Cardiac muscle cell (in vitro differentiated cells and primary cell): Measurements from ENCODE around the gene CNIH4. TPM values are rescaled to one million over a fixed set of nuclear protein-coding genes. Genes with fewer than 3 reads are reported as not detected.
"Not testable (repeated sequence)": the region's sequence is repeated elsewhere in the genome, so short reads cannot be mapped to it uniquely, and the experiment has no call there.

Experiments used
- DNase-seq, 2 donors: peaks; one replicate each; pipeline versions ENCODE4 v3.0.0 to v3.0.0-alpha.2; 2010 to 2017; ENCODE audit warnings: low read depth in 1 of 2, low spot score in 1 of 2
- H3K27ac ChIP-seq: fragments of 200-600 bp; sonication (generic); 2 replicates; pipeline ENCODE4 v1.5.1; 2016
- H3K27me3 ChIP-seq: fragments of 200-600 bp; sonication (generic); 2 replicates; pipeline ENCODE4 v1.6.0; 2016; ENCODE audit warnings: control low read depth
- H3K36me3 ChIP-seq: fragments of 200-600 bp; sonication (generic); 2 replicates; pipeline ENCODE4 v1.5.1; 2016; ENCODE audit warnings: control low read depth
- H3K4me1 ChIP-seq: fragments of 200-600 bp; sonication (generic); 2 replicates; pipeline ENCODE4 v1.8.1; 2017; ENCODE audit warnings: low read depth, mild to moderate bottlenecking, mixed run types
- H3K4me3 ChIP-seq: fragments of 200-600 bp; sonication (generic); 2 replicates; pipeline ENCODE4 v1.5.1; 2016; ENCODE audit warnings: mild to moderate bottlenecking
- H3K9me3 ChIP-seq: fragments of 200-600 bp; sonication (generic); 2 replicates; pipeline ENCODE4 v1.5.1; 2017; ENCODE audit warnings: low read depth, mild to moderate bottlenecking, control low read depth
- polyA plus RNA-seq: library from polyadenylated mRNA; unstranded; fragments of >200 nt; fragmentation: Nextera tagmentation; extraction: Ambion mirVana; gene quantifications from 2 replicates; pipeline ENCODE4 v1.2.1, GENCODE V29; 2016
- total RNA-seq: library from RNA; depleted of rRNA; stranded (reverse); fragments of >200 nt; gene quantifications from 2 replicates; pipeline ENCODE4 v1.2.3, GENCODE V29; 2016
- TF ChIP-seq, protein P1 (sequence below): IDR thresholded peaks from 2 replicates; pipeline ENCODE4 v1.5.1; 2012; ENCODE audit warnings: low read depth, mild to moderate bottlenecking, low read length

CNIH4 gene
- total RNA-seq, result 15.0 and 24.3 TPM in 2 replicates
- polyA plus RNA-seq, result 69.5 and 80.0 TPM in 2 replicates

DNA sequence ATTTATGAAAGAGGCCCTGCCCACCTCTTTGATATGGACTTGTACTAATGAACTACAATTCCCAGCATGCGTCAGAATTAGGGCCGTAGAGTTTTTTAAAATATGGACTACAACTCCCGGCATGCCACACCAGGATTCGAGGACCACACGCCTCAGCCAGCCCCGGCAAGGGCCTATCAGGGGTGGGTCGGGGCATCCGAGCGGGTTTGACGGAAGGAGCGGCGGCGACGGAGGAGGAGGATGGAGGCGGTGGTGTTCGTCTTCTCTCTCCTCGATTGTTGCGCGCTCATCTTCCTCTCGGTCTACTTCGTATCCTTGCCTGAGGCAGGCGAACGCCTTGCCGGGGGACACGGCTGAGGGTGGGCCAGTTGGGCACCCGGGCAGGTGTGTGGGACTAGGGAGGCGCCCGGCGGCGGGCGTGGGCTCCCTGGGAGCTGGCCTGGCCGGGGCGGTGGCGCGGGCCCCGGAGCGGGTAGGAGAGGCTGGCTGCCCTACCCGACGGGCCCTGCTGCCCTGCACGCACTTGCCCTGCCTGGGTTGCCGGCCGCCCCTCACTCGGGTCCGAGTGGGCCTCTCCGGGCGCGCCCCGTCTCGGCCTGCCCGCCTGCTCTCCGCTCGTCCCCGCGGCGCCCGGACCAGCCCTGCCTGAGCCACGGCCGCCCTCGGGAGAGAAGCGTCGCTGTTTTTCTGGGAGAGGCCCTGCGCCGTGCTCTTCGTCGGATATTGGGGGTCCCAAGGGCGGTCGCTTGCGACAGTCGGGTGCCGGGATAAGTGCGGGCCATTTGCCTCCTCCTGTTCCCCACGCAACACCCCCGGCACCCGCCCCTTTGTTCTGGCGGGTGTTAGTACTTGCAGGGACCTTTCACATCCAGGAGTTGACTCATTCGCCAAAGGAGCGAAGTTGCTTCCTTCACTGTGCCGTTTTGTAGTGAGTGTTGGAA lies at the start of gene CNIH4:
Gene CNIH4, plus strand, starts transcription at position 195 of the 941 bp plus-strand sequence. Its CDS starts 46 bp downstream, at position 241.
- TF ChIP-seq, protein P1, sequence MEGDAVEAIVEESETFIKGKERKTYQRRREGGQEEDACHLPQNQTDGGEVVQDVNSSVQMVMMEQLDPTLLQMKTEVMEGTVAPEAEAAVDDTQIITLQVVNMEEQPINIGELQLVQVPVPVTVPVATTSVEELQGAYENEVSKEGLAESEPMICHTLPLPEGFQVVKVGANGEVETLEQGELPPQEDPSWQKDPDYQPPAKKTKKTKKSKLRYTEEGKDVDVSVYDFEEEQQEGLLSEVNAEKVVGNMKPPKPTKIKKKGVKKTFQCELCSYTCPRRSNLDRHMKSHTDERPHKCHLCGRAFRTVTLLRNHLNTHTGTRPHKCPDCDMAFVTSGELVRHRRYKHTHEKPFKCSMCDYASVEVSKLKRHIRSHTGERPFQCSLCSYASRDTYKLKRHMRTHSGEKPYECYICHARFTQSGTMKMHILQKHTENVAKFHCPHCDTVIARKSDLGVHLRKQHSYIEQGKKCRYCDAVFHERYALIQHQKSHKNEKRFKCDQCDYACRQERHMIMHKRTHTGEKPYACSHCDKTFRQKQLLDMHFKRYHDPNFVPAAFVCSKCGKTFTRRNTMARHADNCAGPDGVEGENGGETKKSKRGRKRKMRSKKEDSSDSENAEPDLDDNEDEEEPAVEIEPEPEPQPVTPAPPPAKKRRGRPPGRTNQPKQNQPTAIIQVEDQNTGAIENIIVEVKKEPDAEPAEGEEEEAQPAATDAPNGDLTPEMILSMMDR, result no peak
- Histone ChIP-seq H3K27me3 (no peaks in the 10 kb centered on the region), H3K4me3 (peak within 1 kb of the TSS; percentile 86), H3K9me3 (no peaks in the 10 kb centered on the region), H3K4me1 (peaks cover 15% of the 10 kb centered on the region), H3K27ac (peak within 1 kb of the TSS; percentile 49), H3K36me3 (no peaks in the 10 kb centered on the region)
- DNase-seq, result peak; percentile 95 to 96

DNA sequence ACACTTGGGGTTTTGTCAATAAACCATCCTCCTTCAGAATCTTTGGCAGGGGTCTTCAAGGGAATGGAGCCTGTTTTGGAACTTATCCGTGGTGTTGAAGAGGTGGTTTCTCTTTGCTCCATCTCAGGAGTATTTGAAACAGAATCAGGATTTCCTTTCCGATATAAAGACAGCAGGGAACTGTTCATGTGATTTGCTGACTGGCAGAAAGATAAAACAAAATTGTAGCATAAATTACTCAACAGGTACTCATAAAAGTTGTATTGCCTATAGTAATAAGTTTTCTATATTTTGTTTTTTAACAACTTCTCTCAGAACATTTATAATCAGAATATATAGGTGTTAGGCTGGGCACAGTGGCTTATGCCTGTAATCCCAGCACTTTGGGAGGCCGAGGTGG lies 48.6 kb upstream of the CNIH4 start:
- Histone ChIP-seq H3K27ac (no peak overlapping the region), H3K36me3 (peaks cover 37% of the 10 kb centered on the region), H3K9me3 (no peaks in the 10 kb centered on the region), H3K27me3 (no peaks in the 10 kb centered on the region), H3K4me3 (no peak overlapping the region), H3K4me1 (no peaks in the 10 kb centered on the region)
- TF ChIP-seq, protein P1, result no peak
- DNase-seq, result no peak

- H3K9me3 ChIP-seq, H3K27me3 ChIP-seq, H3K4me3 ChIP-seq, DNase-seq, H3K4me1 ChIP-seq, H3K27ac ChIP-seq: not testable (repeated sequence)
- peaks cover 18% of the 10 kb centered on the region for H3K36me3 ChIP-seq
Observed at GRCh38 chr1:224311503-224311902, 45.2 kb upstream of the CNIH4 start.

- H3K27ac ChIP-seq, result no peak overlapping the region
- TF ChIP-seq, protein P1, result no peak
- no peak for DNase-seq
- no peaks in the 10 kb centered on the region for H3K9me3 ChIP-seq
- no peaks in the 10 kb centered on the region for H3K27me3 ChIP-seq
- H3K36me3 ChIP-seq, result peaks cover 14% of the 10 kb centered on the region
- H3K4me1 ChIP-seq, result no peaks in the 10 kb centered on the region
- H3K4me3 ChIP-seq, result no peak overlapping the region
Observed at GRCh38 chr1:224312025-224312424, 44.7 kb upstream of the CNIH4 start.

DNA sequence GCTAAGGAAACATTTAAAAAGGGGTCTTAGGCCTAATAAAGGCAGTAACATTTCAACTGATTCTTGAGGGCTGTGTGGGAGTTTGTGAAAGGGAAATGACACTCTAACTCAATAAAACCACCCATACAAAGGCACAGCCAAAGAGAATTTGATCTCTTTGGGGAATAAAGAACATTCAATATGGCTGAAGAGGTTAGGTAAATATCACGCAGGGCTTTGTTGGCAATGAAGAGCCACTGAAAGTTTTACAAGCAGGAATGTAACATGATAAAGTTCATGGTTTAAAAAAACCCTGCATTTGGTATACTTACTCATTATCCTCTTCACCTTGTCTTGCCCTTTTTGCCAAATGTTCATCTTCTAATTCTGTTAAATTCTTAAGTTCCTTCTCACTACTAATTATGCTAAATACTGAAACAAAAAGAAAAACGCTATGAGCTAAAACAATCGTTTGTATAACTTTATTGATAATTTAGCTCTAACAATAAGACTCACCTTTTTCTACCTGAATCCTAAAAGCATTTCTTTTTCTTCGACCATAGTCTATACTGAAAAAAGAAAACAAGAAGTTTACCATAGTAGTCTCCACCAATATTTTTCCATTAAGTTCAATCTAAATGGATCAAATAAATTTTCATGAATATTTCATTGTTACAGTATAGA lies 39.2 kb upstream of the CNIH4 start:
- H3K36me3 ChIP-seq, result peaks cover 12% of the 10 kb centered on the region
- no peaks in the 10 kb centered on the region for H3K27me3 ChIP-seq
- TF ChIP-seq, protein P1, result no peak
- H3K9me3 ChIP-seq, result no peaks in the 10 kb centered on the region
- no peak overlapping the region for H3K27ac ChIP-seq
- no peak for DNase-seq
- H3K4me3 ChIP-seq, result no peak overlapping the region
- H3K4me1 ChIP-seq, result no peaks in the 10 kb centered on the region

DNA sequence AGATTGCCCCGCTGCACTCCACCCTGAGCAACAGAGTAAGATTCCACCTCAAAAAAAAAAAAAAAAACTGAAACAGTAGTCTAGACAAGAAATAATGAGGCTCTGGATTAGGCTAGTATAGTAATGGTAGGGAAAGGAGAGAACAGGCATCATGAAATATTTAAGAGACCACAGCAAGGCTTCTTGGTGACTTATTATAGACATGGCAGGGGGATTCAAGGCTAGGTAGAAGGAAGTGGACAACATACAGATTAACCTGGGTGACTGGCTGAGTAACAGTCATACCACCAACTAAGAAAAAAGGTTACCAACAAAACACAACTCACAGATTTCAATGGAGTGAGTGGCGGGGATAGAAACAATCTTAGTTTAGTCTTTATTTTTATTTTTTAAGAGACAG lies 35.0 kb upstream of the CNIH4 start:
- Histone ChIP-seq H3K4me3 (no peak overlapping the region), H3K9me3 (no peaks in the 10 kb centered on the region), H3K27ac (no peak overlapping the region), H3K27me3 (no peaks in the 10 kb centered on the region), H3K4me1 (no peaks in the 10 kb centered on the region), H3K36me3 (peaks cover 7% of the 10 kb centered on the region)
- TF ChIP-seq, protein P1, result no peak
- no peak for DNase-seq
